Panc1 (cell line): Measurements from ENCODE around the gene CACNA2D4.

Source experiments
- POLR2AphosphoS5 ChIP-seq: IDR thresholded peaks from 2 replicates; pipeline ENCODE4 v1.6.1; 2012; ENCODE audit warnings: mild to moderate bottlenecking, low read depth, low read length, moderate library complexity
- SIN3A ChIP-seq: IDR thresholded peaks from 2 replicates; pipeline ENCODE4 v1.6.1; 2012; ENCODE audit warnings: low read depth, mild to moderate bottlenecking, low read length, moderate library complexity, borderline replicate concordance; ENCODE audit not compliant: insufficient read depth
- TF ChIP-seq, protein P1 (sequence below): fragments of 450-650 bp; IDR thresholded peaks from 2 replicates; pipeline ENCODE4 v1.5.1; 2017; ENCODE audit warnings: mild to moderate bottlenecking
- TF ChIP-seq, protein P2 (sequence below), 2 experiments: IDR thresholded peaks; 2 replicates each; pipeline ENCODE4 v1.6.1; 2011 to 2012; ENCODE audit warnings: low read depth in 2 of 2, control low read depth in 1 of 2, low read length in 1 of 2, mild to moderate bottlenecking in 1 of 2, moderate library complexity in 1 of 2; ENCODE audit not compliant: insufficient read depth in 1 of 2

DNA sequence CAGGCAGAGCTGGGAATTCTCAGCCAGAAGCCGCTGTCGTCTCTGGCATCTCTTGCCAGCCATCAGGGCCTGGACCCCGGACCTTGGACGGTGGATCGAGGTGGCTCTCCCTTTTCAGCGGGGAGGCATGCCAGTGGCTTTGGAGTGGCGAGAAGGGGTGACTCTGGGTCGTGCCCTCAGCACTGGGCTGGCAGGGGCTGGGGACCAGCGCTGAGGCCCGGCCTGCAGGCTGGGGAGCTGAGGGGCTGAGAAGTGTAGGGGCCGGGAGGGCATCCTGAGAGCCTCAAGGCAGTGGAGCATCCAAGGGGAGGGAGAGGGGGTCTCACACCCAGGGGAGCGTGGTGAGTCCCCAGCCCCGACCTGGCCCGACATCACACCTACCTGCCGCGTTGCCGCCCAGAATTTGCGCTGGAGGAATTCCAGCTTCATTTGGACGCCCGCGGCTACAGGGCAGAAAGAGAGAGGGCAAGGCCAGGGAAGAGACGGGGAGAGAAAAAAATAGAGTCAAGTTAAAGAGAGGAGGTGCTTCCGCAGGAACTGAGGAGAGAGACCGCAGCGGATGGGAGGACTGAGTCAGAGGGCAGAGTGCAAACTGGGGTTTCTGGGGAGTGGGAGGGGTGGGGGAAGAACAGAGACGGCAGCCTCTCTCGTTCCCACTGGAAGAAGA lies 107.0 kb downstream of the CACNA2D4 start:
- TF ChIP-seq, protein P1, sequence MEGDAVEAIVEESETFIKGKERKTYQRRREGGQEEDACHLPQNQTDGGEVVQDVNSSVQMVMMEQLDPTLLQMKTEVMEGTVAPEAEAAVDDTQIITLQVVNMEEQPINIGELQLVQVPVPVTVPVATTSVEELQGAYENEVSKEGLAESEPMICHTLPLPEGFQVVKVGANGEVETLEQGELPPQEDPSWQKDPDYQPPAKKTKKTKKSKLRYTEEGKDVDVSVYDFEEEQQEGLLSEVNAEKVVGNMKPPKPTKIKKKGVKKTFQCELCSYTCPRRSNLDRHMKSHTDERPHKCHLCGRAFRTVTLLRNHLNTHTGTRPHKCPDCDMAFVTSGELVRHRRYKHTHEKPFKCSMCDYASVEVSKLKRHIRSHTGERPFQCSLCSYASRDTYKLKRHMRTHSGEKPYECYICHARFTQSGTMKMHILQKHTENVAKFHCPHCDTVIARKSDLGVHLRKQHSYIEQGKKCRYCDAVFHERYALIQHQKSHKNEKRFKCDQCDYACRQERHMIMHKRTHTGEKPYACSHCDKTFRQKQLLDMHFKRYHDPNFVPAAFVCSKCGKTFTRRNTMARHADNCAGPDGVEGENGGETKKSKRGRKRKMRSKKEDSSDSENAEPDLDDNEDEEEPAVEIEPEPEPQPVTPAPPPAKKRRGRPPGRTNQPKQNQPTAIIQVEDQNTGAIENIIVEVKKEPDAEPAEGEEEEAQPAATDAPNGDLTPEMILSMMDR = no peak
- TF ChIP-seq POLR2AphosphoS5 = no peak
- no peak for TF ChIP-seq SIN3A
- TF ChIP-seq, protein P2, sequence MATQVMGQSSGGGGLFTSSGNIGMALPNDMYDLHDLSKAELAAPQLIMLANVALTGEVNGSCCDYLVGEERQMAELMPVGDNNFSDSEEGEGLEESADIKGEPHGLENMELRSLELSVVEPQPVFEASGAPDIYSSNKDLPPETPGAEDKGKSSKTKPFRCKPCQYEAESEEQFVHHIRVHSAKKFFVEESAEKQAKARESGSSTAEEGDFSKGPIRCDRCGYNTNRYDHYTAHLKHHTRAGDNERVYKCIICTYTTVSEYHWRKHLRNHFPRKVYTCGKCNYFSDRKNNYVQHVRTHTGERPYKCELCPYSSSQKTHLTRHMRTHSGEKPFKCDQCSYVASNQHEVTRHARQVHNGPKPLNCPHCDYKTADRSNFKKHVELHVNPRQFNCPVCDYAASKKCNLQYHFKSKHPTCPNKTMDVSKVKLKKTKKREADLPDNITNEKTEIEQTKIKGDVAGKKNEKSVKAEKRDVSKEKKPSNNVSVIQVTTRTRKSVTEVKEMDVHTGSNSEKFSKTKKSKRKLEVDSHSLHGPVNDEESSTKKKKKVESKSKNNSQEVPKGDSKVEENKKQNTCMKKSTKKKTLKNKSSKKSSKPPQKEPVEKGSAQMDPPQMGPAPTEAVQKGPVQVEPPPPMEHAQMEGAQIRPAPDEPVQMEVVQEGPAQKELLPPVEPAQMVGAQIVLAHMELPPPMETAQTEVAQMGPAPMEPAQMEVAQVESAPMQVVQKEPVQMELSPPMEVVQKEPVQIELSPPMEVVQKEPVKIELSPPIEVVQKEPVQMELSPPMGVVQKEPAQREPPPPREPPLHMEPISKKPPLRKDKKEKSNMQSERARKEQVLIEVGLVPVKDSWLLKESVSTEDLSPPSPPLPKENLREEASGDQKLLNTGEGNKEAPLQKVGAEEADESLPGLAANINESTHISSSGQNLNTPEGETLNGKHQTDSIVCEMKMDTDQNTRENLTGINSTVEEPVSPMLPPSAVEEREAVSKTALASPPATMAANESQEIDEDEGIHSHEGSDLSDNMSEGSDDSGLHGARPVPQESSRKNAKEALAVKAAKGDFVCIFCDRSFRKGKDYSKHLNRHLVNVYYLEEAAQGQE (IDR thresholded peaks at IDR 0.05; ENCODE audit: insufficient read depth in 1 of 2, low read depth in 2 of 2, low read length in 1 of 2) = no peak
